GM12873 (cell line): ENCODE measurements around the gene ROCK2.

Experiments
- TF ChIP-seq, protein P1 (sequence below): IDR thresholded peaks from 2 replicates; pipeline ENCODE4 v1.5.1; 2012; ENCODE audit warnings: low read depth, mild to moderate bottlenecking, moderate library complexity, low read length, control low read depth; ENCODE audit not compliant: insufficient read depth; ENCODE audit errors: missing control alignments

ROCK2 gene

DNA sequence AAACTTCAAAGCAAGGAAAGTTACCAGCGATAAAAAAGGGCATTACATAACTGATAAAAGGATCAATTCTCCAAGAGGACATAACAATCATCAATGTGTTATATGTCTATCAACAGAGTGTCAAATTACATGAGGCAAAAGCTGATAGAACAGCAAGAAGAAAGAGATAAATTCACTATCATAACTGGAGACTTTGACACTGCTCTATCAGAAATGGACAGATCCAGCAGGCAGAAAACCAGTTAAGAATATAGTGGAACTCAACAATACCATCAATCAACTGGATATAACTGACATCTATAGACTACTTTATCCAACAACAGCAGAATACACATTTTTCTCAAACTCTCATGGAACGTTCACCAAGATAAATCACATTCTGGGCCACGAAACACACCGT, 65.0 kb downstream of the ROCK2 start:
- TF ChIP-seq, protein P1, sequence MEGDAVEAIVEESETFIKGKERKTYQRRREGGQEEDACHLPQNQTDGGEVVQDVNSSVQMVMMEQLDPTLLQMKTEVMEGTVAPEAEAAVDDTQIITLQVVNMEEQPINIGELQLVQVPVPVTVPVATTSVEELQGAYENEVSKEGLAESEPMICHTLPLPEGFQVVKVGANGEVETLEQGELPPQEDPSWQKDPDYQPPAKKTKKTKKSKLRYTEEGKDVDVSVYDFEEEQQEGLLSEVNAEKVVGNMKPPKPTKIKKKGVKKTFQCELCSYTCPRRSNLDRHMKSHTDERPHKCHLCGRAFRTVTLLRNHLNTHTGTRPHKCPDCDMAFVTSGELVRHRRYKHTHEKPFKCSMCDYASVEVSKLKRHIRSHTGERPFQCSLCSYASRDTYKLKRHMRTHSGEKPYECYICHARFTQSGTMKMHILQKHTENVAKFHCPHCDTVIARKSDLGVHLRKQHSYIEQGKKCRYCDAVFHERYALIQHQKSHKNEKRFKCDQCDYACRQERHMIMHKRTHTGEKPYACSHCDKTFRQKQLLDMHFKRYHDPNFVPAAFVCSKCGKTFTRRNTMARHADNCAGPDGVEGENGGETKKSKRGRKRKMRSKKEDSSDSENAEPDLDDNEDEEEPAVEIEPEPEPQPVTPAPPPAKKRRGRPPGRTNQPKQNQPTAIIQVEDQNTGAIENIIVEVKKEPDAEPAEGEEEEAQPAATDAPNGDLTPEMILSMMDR: no peak

DNA sequence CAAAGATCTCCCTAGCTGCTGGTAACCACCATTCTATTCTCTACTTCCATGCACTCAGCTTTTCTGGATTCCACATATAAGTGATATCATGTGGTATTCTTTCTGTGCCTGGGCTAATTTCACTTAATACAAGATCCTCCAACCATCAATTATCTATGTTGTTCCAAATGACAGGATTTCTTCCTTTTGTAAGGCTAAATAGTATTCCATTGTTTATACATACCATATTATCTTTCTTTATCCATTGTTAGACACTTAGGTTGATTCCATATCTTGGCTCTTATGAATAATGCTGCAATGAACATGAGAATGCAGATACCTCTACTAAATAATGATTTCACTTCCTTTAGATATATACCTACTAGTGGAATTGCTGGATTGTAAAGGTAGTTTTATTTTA, 66.2 kb downstream of the ROCK2 start:
- TF ChIP-seq, protein P1: no peak

DNA sequence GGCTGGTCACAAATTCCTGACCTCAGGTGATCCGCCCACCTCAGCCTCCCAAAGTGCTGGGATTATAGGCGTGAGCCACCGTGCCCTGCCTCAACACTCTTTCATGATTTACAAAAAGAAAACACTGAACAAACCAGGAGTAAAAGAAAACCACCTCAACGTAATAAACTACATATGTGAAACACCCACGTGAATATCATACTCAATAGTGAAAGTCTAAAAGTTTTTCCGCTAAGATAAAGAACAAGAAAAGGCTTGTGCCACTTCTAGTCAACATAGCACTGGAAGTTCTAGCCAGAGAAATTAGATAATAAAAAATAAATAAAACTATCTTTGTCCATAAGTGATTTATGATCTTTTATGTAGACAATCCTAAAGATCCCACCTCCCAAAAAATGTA, 68.5 kb downstream of the ROCK2 start:
- TF ChIP-seq, protein P1: no peak

DNA sequence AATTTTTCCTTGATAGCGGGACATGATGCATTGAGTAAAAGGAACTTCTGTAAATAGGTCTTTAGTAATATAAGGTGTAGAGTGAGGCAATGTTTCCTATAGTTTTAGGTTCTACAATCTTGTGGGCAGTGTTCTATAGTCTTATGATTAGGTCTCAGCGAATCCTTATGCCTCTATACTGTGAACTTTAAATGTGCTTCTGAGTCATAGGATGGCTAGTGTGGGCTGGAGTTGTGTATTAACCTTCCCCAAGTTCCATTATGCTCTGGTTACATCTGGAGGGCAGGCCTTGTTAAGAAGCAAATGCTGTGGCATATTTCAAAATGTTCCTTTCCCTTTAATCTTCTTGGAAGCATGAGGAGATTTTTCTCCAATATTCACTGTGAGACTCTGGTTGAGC, 73.5 kb downstream of the ROCK2 start:
- TF ChIP-seq, protein P1: no peak

DNA sequence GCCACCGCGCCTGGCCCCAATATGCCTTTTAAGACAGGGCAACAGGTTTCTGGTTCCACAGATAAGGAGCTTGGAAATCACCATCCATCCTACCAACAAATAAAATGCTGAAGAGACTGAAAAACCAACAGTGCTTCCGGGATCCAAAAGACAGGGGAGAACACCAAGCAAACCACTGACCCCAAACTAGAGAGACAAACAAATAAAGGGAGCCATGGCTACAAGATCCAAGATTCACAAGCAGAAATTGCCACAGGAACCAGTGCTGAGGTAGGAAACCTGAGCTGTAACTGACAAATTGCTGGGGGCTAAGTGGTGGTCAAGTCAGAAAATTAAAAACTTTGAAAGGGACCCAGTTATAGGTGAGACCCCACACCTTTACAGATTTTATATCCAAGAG, 76.5 kb downstream of the ROCK2 start:
- TF ChIP-seq, protein P1: no peak

DNA sequence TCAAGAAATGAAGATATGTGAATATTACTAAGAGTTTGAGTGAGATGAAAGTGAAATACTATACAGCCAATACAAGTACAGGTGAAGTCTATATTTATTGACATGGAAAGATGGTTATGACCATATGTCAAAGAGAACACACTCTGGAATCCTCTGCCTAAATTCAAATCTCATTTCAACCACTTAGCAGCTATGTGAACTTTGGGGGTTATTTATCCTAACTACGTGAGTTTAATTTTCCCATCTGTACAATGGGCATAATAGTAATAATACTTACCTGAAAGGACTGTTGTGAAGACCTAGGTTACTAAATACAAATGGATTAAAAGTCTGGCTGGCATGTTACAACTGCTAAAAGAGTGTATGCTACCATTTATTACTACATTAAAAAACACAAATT, 79.6 kb downstream of the ROCK2 start:
- TF ChIP-seq, protein P1: no peak

DNA sequence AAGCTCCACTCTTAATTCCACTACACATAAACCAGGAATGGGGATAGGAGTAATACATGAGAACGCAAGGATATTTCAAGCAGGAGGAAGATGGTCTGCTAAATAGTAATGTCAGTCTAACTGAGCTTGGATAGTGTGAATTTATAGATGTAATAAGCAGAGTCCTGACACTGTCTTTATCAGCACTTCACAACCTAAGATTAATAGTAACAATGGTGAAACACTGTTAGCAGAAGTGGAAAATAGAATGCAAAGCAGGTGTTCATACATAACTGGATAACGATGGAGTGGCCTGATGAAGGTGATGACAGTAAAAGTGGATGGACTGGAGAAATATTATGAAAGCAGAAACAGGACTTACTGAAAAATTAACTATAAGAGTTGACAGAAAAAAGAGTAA, 80.4 kb downstream of the ROCK2 start:
- TF ChIP-seq, protein P1: no peak
